HepG2 (cell line): Measurements from ENCODE around the gene RABEP2. TPM values are rescaled to one million over a fixed set of nuclear protein-coding genes. Genes with fewer than 3 reads are reported as not detected.

Experiments
- CEBPG ChIP-seq: IDR thresholded peaks from 2 replicates; pipeline ENCODE4 v1.6.1; 2016
- FIP1L1 ChIP-seq: fragments of 200-400 bp; formaldehyde crosslinking; IDR thresholded peaks from 2 replicates; pipeline ENCODE4 v1.6.1; 2018; ENCODE audit warnings: low read depth, mild to moderate bottlenecking, low read length, moderate library complexity, borderline replicate concordance; ENCODE audit not compliant: insufficient read depth
- FLYWCH1 ChIP-seq: sonication (generic); formaldehyde crosslinking; IDR thresholded peaks from 2 replicates; pipeline ENCODE4 v1.8.1; 2023; ENCODE audit warnings: mild to moderate bottlenecking, missing genetic modification reagents
- HDAC1 ChIP-seq: sonication (generic); formaldehyde crosslinking; IDR thresholded peaks from 2 replicates; pipeline ENCODE4 v1.5.1; 2020; ENCODE audit warnings: mild to moderate bottlenecking, missing genetic modification reagents
- JARID2 ChIP-seq: sonication (generic); formaldehyde crosslinking; IDR thresholded peaks from 2 replicates; pipeline ENCODE4 v1.8.1; 2023; ENCODE audit warnings: missing genetic modification reagents, inconsistent platforms; ENCODE audit not compliant: insufficient replicate concordance
- TOE1 ChIP-seq: sonication (generic); formaldehyde crosslinking; IDR thresholded peaks from 2 replicates; pipeline ENCODE4 v1.4.0; 2020; ENCODE audit warnings: mild to moderate bottlenecking, missing genetic modification reagents
- ZBTB1 ChIP-seq: sonication (generic); formaldehyde crosslinking; IDR thresholded peaks from 2 replicates; pipeline ENCODE4 v1.4.0; 2020; ENCODE audit warnings: missing genetic modification reagents, borderline replicate concordance
- ZC3H13 ChIP-seq: sonication (generic); formaldehyde crosslinking; IDR thresholded peaks from 2 replicates; pipeline ENCODE4 v1.8.1; 2023; ENCODE audit warnings: mild to moderate bottlenecking, missing genetic modification reagents, moderate library complexity
- ZNF331 ChIP-seq: sonication (generic); formaldehyde crosslinking; IDR thresholded peaks from 2 replicates; pipeline ENCODE4 v1.4.0; 2020; ENCODE audit warnings: missing genetic modification reagents
- ZNF44 ChIP-seq: sonication (generic); formaldehyde crosslinking; IDR thresholded peaks from 2 replicates; pipeline ENCODE4 v1.5.1; 2020; ENCODE audit warnings: mild to moderate bottlenecking, missing genetic modification reagents
- ZNF451 ChIP-seq: sonication (generic); formaldehyde crosslinking; IDR thresholded peaks from 2 replicates; pipeline ENCODE4 v1.5.0; 2020; ENCODE audit warnings: mild to moderate bottlenecking, missing genetic modification reagents
- ZNF547 ChIP-seq: sonication (generic); formaldehyde crosslinking; IDR thresholded peaks from 2 replicates; pipeline ENCODE4 v1.5.1; 2020; ENCODE audit warnings: mild to moderate bottlenecking, missing genetic modification reagents
- ZNF747 ChIP-seq: sonication (generic); formaldehyde crosslinking; IDR thresholded peaks from 2 replicates; pipeline ENCODE4 v1.8.1; 2023; ENCODE audit warnings: missing genetic modification reagents, mild to moderate bottlenecking, borderline replicate concordance
- ZNF780A ChIP-seq: sonication (generic); formaldehyde crosslinking; IDR thresholded peaks from 2 replicates; pipeline ENCODE4 v1.8.0; 2022; ENCODE audit warnings: mild to moderate bottlenecking, missing genetic modification reagents, moderate library complexity
- polyA plus RNA-seq, 8 experiments: library from polyadenylated mRNA; depleted of rRNA in 3 of 8; stranded (reverse) in 7 of 8; unstranded in 1 of 8; fragments of >200 nt; fragmentation: Illumina TruSeq in 4 of 8; extraction: Trizol in 4 of 8; gene quantifications; 2 replicates each; pipeline versions ENCODE4 v1.2.1 to v1.2.3, GENCODE V29; 2011 to 2016; ENCODE audit warnings: low read depth in 4 of 8, missing spikeins in 1 of 8, mixed read lengths in 1 of 8; ENCODE audit not compliant: insufficient read depth in 1 of 8
- total RNA-seq, 5 experiments: library from RNA; depleted of rRNA; stranded (reverse); fragments of >200 nt; fragmentation: Illumina TruSeq; extraction: Trizol; gene quantifications; 2 replicates each; pipeline ENCODE4 v1.2.3, GENCODE V29; 2016; ENCODE audit warnings: low read depth in 1 of 5
- TF ChIP-seq, protein P1 (sequence below), 2 experiments: IDR thresholded peaks; 2 replicates each; pipeline ENCODE4 v1.6.1; 2011 to 2012; ENCODE audit warnings: low read length in 2 of 2, borderline replicate concordance in 1 of 2, low read depth in 1 of 2, mild to moderate bottlenecking in 1 of 2, moderate library complexity in 1 of 2
- TF ChIP-seq, protein P2 (sequence below): sonication (generic); formaldehyde crosslinking; IDR thresholded peaks from 2 replicates; pipeline ENCODE4 v1.8.0; 2022; ENCODE audit warnings: missing genetic modification reagents, low read depth, mild to moderate bottlenecking, borderline replicate concordance
- TF ChIP-seq, protein P3 (sequence below): IDR thresholded peaks from 2 replicates; pipeline ENCODE4 v1.6.1; 2016; ENCODE audit warnings: control low read depth
- TF ChIP-seq, protein P4 (sequence below): sonication (generic); formaldehyde crosslinking; IDR thresholded peaks from 2 replicates; pipeline ENCODE4 v1.4.0; 2020; ENCODE audit warnings: missing genetic modification reagents, mild to moderate bottlenecking, borderline replicate concordance
- TF ChIP-seq, protein P5 (sequence below): sonication (generic); formaldehyde crosslinking; conservative IDR thresholded peaks from 2 replicates; pipeline ENCODE4 v1.8.1; 2023; ENCODE audit warnings: missing genetic modification reagents

Gene RABEP2
- total and polyA plus RNA-seq, 2 of the 13 experiments (the other 11 are each of a cell fraction or from before 2014, with no cell fraction given) = 10.8 to 18.4 TPM

DNA sequence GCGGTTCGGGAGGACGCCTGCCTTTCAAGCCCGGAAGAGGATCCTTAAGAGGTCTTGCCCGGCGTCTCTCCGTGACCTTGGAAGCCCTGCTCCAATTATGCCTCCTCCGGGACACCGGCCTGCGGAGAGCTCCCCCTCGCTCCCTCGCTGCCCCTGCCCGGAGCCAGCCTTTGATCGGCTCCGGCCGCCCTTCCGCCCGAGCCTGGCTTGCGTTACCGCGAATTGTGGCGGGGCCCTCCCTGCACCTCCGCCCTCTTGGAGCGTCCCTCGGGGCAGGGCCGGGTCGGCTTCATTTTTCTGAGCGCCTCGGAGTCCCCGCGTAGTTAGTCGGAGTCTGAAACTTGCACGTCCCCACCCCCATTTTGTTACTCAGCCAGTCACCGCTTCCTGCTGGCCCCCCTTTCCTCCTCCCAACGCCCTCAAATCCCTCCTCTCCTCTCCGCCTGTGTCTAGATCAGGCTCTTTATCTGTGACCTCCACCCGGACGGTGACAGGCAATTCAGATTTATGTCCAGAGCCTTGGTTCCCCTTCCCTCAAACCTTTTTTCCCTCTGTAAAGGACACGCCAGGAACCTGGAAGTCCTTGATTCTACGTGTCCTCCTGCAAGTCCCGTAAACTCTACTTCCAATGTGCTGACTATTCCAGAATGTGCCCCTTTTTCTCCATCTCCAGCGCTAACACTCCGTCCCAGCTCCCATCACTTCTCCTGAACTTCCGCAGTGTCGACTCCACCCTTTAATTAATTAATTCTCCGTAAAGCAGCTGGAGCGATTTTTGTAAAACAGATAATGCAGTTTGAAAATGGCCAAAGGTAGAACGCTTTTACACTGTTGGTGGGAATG, 569 bp upstream of the RABEP2 start (continued):
- TF ChIP-seq, protein P1, sequence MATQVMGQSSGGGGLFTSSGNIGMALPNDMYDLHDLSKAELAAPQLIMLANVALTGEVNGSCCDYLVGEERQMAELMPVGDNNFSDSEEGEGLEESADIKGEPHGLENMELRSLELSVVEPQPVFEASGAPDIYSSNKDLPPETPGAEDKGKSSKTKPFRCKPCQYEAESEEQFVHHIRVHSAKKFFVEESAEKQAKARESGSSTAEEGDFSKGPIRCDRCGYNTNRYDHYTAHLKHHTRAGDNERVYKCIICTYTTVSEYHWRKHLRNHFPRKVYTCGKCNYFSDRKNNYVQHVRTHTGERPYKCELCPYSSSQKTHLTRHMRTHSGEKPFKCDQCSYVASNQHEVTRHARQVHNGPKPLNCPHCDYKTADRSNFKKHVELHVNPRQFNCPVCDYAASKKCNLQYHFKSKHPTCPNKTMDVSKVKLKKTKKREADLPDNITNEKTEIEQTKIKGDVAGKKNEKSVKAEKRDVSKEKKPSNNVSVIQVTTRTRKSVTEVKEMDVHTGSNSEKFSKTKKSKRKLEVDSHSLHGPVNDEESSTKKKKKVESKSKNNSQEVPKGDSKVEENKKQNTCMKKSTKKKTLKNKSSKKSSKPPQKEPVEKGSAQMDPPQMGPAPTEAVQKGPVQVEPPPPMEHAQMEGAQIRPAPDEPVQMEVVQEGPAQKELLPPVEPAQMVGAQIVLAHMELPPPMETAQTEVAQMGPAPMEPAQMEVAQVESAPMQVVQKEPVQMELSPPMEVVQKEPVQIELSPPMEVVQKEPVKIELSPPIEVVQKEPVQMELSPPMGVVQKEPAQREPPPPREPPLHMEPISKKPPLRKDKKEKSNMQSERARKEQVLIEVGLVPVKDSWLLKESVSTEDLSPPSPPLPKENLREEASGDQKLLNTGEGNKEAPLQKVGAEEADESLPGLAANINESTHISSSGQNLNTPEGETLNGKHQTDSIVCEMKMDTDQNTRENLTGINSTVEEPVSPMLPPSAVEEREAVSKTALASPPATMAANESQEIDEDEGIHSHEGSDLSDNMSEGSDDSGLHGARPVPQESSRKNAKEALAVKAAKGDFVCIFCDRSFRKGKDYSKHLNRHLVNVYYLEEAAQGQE (IDR thresholded peaks at IDR 0.05; ENCODE audit: borderline replicate concordance in 1 of 2, low read depth in 1 of 2, low read length in 2 of 2) = no peak
- TF ChIP-seq HDAC1 (CRISPR knock-in tag) (peak; percentile 36), ZNF747 (peak; percentile 81; the same call in 1 of the 2 replicates), ZNF547 (CRISPR knock-in tag) (peak; percentile 93), ZBTB1 (CRISPR knock-in tag) (no peak), JARID2 (CRISPR knock-in tag) (no peak), ZC3H13 (no peak; the same call in 1 of the 2 replicates), FLYWCH1 (CRISPR knock-in tag) (no peak), ZNF780A (CRISPR knock-in tag) (no peak), FIP1L1 (no peak), CEBPG (CRISPR knock-in tag) (no peak), TOE1 (CRISPR knock-in tag) (no peak), ZNF451 (CRISPR knock-in tag) (no peak; the same call in 1 of the 2 replicates), ZNF44 (CRISPR knock-in tag) (no peak), ZNF331 (no peak)
- TF ChIP-seq, protein P2, sequence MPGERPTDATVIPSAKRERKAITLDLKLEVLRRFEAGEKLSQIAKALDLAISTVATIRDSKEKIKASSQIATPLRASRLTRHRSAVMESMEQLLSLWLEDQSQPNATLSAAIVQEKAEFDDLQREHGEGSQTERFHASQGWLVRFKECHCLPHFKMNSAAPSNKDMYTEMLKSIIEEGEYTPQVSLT (CRISPR knock-in tag) = no peak
- TF ChIP-seq, protein P3, sequence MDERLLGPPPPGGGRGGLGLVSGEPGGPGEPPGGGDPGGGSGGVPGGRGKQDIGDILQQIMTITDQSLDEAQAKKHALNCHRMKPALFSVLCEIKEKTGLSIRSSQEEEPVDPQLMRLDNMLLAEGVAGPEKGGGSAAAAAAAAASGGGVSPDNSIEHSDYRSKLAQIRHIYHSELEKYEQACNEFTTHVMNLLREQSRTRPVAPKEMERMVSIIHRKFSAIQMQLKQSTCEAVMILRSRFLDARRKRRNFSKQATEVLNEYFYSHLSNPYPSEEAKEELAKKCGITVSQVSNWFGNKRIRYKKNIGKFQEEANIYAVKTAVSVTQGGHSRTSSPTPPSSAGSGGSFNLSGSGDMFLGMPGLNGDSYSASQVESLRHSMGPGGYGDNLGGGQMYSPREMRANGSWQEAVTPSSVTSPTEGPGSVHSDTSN (CRISPR knock-in tag) = no peak
- TF ChIP-seq, protein P4, sequence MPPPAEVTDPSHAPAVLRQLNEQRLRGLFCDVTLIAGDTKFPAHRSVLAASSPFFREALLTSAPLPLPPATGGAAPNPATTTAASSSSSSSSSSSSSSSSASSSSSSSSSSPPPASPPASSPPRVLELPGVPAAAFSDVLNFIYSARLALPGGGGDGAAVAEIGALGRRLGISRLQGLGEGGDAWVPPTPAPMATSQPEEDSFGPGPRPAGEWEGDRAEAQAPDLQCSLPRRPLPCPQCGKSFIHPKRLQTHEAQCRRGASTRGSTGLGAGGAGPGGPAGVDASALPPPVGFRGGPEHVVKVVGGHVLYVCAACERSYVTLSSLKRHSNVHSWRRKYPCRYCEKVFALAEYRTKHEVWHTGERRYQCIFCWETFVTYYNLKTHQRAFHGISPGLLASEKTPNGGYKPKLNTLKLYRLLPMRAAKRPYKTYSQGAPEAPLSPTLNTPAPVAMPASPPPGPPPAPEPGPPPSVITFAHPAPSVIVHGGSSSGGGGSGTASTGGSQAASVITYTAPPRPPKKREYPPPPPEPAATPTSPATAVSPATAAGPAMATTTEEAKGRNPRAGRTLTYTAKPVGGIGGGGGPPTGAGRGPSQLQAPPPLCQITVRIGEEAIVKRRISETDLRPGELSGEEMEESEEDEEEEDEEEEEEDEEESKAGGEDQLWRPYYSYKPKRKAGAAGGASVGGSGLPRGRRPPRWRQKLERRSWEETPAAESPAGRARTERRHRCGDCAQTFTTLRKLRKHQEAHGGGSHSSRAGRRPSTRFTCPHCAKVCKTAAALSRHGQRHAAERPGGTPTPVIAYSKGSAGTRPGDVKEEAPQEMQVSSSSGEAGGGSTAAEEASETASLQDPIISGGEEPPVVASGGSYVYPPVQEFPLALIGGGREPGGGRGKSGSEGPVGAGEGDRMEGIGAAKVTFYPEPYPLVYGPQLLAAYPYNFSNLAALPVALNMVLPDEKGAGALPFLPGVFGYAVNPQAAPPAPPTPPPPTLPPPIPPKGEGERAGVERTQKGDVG = peak; percentile 74; the same call in 1 of the 2 replicates
- TF ChIP-seq, protein P5, sequence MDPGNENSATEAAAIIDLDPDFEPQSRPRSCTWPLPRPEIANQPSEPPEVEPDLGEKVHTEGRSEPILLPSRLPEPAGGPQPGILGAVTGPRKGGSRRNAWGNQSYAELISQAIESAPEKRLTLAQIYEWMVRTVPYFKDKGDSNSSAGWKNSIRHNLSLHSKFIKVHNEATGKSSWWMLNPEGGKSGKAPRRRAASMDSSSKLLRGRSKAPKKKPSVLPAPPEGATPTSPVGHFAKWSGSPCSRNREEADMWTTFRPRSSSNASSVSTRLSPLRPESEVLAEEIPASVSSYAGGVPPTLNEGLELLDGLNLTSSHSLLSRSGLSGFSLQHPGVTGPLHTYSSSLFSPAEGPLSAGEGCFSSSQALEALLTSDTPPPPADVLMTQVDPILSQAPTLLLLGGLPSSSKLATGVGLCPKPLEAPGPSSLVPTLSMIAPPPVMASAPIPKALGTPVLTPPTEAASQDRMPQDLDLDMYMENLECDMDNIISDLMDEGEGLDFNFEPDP (CRISPR knock-in tag) = no peak
